Left ventricle myocardium superior (tissue), 1 donor: Measurements from ENCODE around the gene TSPAN10. TPM values are rescaled to one million over a fixed set of nuclear protein-coding genes. Genes with fewer than 3 reads are reported as not detected.
"Not testable (repeated sequence)": the region's sequence is repeated elsewhere in the genome, so short reads cannot be mapped to it uniquely, and the experiment has no call there.

Experiments
- ATAC-seq: fragments of 200-7000 bp; cut with Tn5 transposase; one replicate; pipeline ENCODE4 v1.9.1; 2020; ENCODE audit warnings: mild to moderate bottlenecking, moderate library complexity
- DNase-seq: peaks from one replicate; pipeline ENCODE4 v3.0.0-alpha.2; 2020
- intact Hi-C: fragments of 100-400 bp; cut with micrococcal nuclease; formaldehyde crosslinking; loops from one replicate; pipeline ENCODE4 v1.11.0; 2022
- total RNA-seq: library from RNA; stranded (reverse); fragmentation: NEBNext Ultra II Directional; extraction: Animal tissue kit (Norgen Biotek cat#: 25700); gene quantifications from one replicate; pipeline ENCODE4 v1.2.1, GENCODE V29; 2021
- donor health status: DM: no; HTN: yes; CAD: no; lungs with severe emphysema.

TSPAN10 gene
- total RNA-seq, 1 donor from 2014 or later: not detected

- DNase-seq (no peak), ATAC-seq (no peak)
- intact Hi-C loops: no loop called here
Measured at GRCh38 chr17:81655378-81656117, 18.6 kb downstream of the TSPAN10 start.

GRCh38 chr17:81656118-81656743, 19.2 kb downstream of the TSPAN10 start, which contains the start of gene PDE6G:
PDE6G (minus strand) TSS chr17:81656542; CDS start chr17:81653305, 3,237 bp downstream.
- intact Hi-C loops: no loop called here
- no peak for DNase-seq
- no peak for ATAC-seq

- intact Hi-C loops: no loop called here
- ATAC-seq (no peak), DNase-seq (no peak)
Measured at GRCh38 chr17:81656835-81657234, 19.8 kb downstream of the TSPAN10 start.

GRCh38 chr17:81659038-81659437, 22.0 kb downstream of the TSPAN10 start:
- no peak for ATAC-seq
- DNase-seq: no peak
- intact Hi-C loops: no loop called here

GRCh38 chr17:81660441-81660840, 23.4 kb downstream of the TSPAN10 start:
- intact Hi-C loops: no loop called here
- DNase-seq (no peak), ATAC-seq (no peak)

GRCh38 chr17:81662002-81662401, 25.0 kb downstream of the TSPAN10 start:
- ATAC-seq (no peak), DNase-seq (no peak)
- intact Hi-C loops: no loop called here

GRCh38 chr17:81664051-81664470, 27.1 kb downstream of the TSPAN10 start:
- DNase-seq (no peak), ATAC-seq (no peak)
- intact Hi-C loops: no loop called here

- peak; percentile 8 for ATAC-seq
- DNase-seq: no peak
- intact Hi-C loops: no loop called here
Measured at GRCh38 chr17:81665205-81666091, 28.5 kb downstream of the TSPAN10 start.

- DNase-seq: no peak
- intact Hi-C loops: no loop called here
- peak; percentile 30 for ATAC-seq
Measured at GRCh38 chr17:81666092-81666341, 29.0 kb downstream of the TSPAN10 start.

- intact Hi-C loops: no loop called here
- peak; percentile 99 for ATAC-seq
- peak; percentile 98 for DNase-seq
Measured at GRCh38 chr17:81666342-81667191, 29.6 kb downstream of the TSPAN10 start, which contains the start of the genes CCDC137 and OXLD1. CCDC137 (plus strand) TSS chr17:81666737; CDS start chr17:81666767, 30 bp downstream. OXLD1 (minus strand) TSS chr17:81666605; CDS start chr17:81666577, 28 bp downstream.

- no peak for ATAC-seq
- intact Hi-C loops: no loop called here
- no peak for DNase-seq
Measured at GRCh38 chr17:81667754-81668153, 30.8 kb downstream of the TSPAN10 start.

GRCh38 chr17:81672504-81672903, 35.5 kb downstream of the TSPAN10 start:
- intact Hi-C loops: no loop called here
- ATAC-seq (no peak), DNase-seq (no peak)

- intact Hi-C loops: no loop called here
- no peak for ATAC-seq
- no peak for DNase-seq
Measured at GRCh38 chr17:81672954-81673353, 36.0 kb downstream of the TSPAN10 start.

GRCh38 chr17:81673561-81674258, 36.7 kb downstream of the TSPAN10 start:
- ATAC-seq (no peak), DNase-seq (no peak)
- intact Hi-C loops: no loop called here

GRCh38 chr17:81675515-81676221, 38.7 kb downstream of the TSPAN10 start:
- DNase-seq: peak; percentile 42
- intact Hi-C loops: not testable (repeated sequence)

GRCh38 chr17:81676906-81677305, 39.9 kb downstream of the TSPAN10 start:
- ATAC-seq (no peak), DNase-seq (no peak)
- intact Hi-C loops: no loop called here

More at GRCh38 chr17:81675515-81676221, 38.7 kb downstream of the TSPAN10 start:
- ATAC-seq: not testable (repeated sequence)

- DNase-seq (no peak), ATAC-seq (no peak)
- intact Hi-C loops: no loop called here
Measured at GRCh38 chr17:81680150-81680549, 43.2 kb downstream of the TSPAN10 start.

GRCh38 chr17:81681672-81682071, 44.7 kb downstream of the TSPAN10 start:
- DNase-seq: no peak
- ATAC-seq: no peak
- intact Hi-C loops: no loop called here
